GM10266 (cell line): ENCODE data around the gene MEGF10.

Experiments used
- DNase-seq: peaks from one replicate; pipeline ENCODE4 v3.0.0; 2012; ENCODE audit errors: extremely low spot score
- TF ChIP-seq, protein P1 (sequence below): IDR thresholded peaks from 2 replicates; pipeline ENCODE4 v1.5.1; 2012; ENCODE audit warnings: mild to moderate bottlenecking, low read depth; ENCODE audit not compliant: control insufficient read depth, insufficient read depth; ENCODE audit errors: missing control alignments

Gene MEGF10

DNA sequence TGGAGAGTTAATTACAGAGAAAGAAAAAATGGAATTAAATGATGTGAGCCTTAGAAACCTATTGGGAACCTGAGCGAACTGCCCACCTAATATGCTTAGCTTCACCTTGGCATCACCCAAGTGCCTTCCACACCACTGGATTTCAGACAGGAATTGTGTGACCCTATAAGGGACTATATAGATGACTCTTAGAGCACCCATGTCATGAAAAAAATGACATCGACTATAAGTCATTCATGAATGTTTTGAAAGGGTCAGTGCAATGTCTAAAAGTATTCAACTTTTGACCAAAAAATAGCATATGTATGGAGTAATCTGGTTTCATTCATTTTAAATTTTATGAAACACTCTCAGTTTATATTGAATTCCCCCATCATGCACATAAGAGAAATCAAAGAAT lies 145.2 kb downstream of the MEGF10 start:
- TF ChIP-seq, protein P1, sequence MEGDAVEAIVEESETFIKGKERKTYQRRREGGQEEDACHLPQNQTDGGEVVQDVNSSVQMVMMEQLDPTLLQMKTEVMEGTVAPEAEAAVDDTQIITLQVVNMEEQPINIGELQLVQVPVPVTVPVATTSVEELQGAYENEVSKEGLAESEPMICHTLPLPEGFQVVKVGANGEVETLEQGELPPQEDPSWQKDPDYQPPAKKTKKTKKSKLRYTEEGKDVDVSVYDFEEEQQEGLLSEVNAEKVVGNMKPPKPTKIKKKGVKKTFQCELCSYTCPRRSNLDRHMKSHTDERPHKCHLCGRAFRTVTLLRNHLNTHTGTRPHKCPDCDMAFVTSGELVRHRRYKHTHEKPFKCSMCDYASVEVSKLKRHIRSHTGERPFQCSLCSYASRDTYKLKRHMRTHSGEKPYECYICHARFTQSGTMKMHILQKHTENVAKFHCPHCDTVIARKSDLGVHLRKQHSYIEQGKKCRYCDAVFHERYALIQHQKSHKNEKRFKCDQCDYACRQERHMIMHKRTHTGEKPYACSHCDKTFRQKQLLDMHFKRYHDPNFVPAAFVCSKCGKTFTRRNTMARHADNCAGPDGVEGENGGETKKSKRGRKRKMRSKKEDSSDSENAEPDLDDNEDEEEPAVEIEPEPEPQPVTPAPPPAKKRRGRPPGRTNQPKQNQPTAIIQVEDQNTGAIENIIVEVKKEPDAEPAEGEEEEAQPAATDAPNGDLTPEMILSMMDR, result no peak

DNA sequence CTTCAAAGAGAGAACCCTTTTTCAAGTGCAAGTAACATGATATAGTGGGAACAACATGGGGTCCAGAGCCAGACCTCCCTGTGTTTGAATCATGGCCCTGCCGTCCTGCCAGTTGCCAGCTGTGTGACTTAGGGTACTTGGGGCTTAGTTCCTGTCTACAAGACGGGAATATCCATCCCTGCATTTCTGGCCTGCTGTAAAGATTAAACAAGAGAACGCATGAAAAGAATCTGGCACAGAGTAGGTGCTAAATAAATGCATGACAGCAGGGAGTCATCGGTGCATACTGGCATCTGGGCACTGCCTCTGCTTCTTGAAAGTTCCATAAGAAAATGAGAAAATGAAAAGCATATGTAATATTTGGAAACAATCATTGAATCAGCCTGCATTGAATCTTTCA lies 149.0 kb downstream of the MEGF10 start:
- DNase-seq, result no peak
- TF ChIP-seq, protein P1, result no peak

More for the DNA sequence above, 145.2 kb downstream of the MEGF10 start:
- DNase-seq, result no peak

DNA sequence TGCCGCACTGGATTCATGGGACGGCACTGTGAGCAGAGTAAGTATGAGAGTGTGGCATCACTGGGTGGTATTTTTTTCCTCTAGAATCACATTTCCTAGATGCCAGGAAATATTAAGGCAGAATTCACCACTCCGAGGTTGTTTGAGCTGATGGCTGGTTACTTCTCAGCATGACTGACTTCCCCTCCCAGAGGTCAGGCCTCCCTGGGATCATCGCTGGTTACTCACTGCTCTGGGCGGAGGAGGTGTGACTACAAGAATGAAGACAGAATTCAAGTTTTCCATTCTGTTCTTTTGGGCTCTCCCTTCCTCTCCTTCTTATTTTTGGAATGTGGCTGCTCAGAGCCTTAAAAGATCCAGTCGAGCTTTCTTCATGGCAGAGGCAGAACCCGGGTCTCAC lies 150.2 kb downstream of the MEGF10 start:
- no peak for DNase-seq
- TF ChIP-seq, protein P1, result no peak

DNA sequence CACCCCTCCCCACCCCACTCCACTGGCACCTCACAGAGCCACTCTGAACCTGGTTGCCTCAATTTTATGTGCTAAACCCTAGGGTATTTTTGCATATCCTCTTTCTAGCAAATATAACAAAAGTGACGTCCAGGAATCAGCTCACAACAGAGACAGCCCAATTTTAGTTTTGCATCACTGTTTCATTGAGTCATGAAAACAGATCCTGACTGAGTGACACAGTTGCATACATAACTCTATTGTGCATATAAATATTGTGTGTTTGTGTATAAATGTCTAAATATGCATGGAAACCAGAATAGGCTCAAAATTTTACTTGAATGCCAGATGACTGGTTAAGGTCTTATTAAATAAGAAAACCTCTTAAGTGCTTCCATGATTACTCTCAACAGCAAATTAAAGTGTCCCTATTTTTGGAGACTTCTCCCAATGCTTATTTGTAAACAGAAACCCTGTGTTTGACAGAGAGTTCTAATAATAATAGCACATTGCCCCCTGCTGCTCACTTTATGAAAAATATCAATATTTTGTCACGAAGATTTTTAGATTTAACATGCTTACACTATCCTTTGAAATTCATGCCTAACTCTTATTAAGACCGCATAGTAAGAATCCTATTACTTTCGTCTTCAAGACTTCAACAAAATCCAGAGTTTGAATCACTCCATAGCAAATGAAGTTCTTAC lies 151.3 kb downstream of the MEGF10 start:
- TF ChIP-seq, protein P1, result peak; percentile 18
- peak; percentile 19 for DNase-seq

DNA sequence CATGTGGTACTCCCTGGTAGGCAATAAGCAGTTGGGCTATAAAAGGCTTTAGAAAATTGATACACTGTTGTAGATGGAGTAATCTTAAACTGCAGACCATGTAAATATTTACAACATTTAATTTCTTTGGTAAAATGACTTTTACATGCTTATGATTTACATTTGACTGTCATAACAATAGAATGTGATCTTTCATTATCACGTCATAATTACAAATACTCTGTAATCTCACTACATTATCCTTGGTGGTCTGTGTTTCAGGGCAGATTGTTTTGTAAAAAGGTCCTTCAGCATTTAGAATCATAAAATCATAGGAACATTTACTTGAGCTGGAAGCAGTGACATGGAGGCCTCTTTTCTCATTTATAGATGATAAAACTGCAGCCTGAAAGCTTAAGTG lies 153.6 kb downstream of the MEGF10 start:
- no peak for DNase-seq
- TF ChIP-seq, protein P1, result no peak

DNA sequence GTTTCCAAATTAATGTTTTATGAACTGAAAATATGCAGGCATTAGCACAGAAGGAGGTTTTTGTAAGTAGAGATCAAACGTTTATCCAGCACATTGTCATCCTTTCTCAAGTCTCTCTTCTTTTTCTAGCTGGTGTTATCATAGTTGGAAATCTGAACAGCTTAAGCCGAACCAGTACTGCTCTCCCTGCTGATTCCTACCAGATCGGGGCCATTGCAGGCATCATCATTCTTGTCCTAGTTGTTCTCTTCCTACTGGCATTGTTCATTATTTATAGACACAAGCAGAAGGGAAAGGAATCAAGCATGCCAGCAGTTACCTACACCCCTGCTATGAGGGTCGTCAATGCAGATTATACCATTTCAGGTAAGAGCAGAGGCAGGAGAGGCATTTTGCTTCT lies 154.7 kb downstream of the MEGF10 start:
- TF ChIP-seq, protein P1, result no peak
- no peak for DNase-seq

DNA sequence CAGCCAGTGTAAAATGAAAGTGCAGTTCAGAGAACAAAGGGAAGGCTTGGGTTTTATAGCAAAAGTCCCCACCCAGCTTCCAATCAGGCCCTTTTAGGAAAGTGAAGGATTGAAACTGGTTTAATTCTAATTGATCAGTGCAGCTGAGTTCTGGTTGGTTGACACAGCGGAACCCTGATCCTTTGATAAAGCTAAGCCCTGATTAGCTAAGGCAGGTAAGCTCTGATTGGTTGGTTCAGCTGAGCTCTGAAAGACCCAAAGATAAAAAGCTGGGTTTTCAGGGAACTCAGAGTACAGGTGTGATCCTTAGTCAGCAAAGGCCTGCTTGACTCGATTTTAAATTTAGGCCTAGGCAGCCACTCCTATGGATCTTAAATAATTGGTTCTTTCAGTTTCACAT lies 156.0 kb downstream of the MEGF10 start:
- DNase-seq, result no peak
- TF ChIP-seq, protein P1, result no peak
